Activated T-cell treated with anti-CD3 and anti-CD28 coated beads for 48 hours (primary cell): ENCODE results near the gene MTMR3.

Source experiments
- DNase-seq: peaks from one replicate; pipeline ENCODE4 v3.0.0-alpha.2; 2020; ENCODE audit warnings: low read depth

The MTMR3 gene

GRCh38 chr22:29870574-29870973, 12.4 kb upstream of the MTMR3 start:
- DNase-seq, result no peak

GRCh38 chr22:29871684-29872083, 11.3 kb upstream of the MTMR3 start:
- DNase-seq, result no peak

GRCh38 chr22:29872144-29872893, 10.7 kb upstream of the MTMR3 start:
- DNase-seq, result no peak

- no peak for DNase-seq
Measured at GRCh38 chr22:29872989-29873388, 10.0 kb upstream of the MTMR3 start.

- DNase-seq, result no peak
Measured at GRCh38 chr22:29873943-29874342, 9.0 kb upstream of the MTMR3 start.

GRCh38 chr22:29877620-29878019, 5.4 kb upstream of the MTMR3 start:
- no peak for DNase-seq

GRCh38 chr22:29879753-29880152, 3.2 kb upstream of the MTMR3 start:
- DNase-seq, result peak; percentile 11

GRCh38 chr22:29882716-29883044, 294 bp upstream of the MTMR3 start:
- no peak for DNase-seq

- no peak for DNase-seq
Measured at GRCh38 chr22:29883775-29884097, 762 bp downstream of the MTMR3 start.

- DNase-seq, result no peak
Measured at GRCh38 chr22:29885610-29886009, 2.6 kb downstream of the MTMR3 start.

- no peak for DNase-seq
Measured at GRCh38 chr22:29886596-29886995, 3.6 kb downstream of the MTMR3 start.

- DNase-seq, result no peak
Measured at GRCh38 chr22:29887358-29887757, 4.4 kb downstream of the MTMR3 start.

GRCh38 chr22:29890760-29891159, 7.8 kb downstream of the MTMR3 start:
- no peak for DNase-seq

GRCh38 chr22:29892315-29893156, 9.6 kb downstream of the MTMR3 start:
- DNase-seq, result no peak

GRCh38 chr22:29901354-29901753, 18.4 kb downstream of the MTMR3 start:
- no peak for DNase-seq

- no peak for DNase-seq
Measured at GRCh38 chr22:29903371-29903770, 20.4 kb downstream of the MTMR3 start.

GRCh38 chr22:29904020-29904419, 21.0 kb downstream of the MTMR3 start:
- DNase-seq, result no peak

- DNase-seq, result no peak
Measured at GRCh38 chr22:29907753-29908515, 25.0 kb downstream of the MTMR3 start.

GRCh38 chr22:29912141-29912540, 29.2 kb downstream of the MTMR3 start:
- DNase-seq, result no peak

- DNase-seq, result no peak
Measured at GRCh38 chr22:29912605-29913398, 29.8 kb downstream of the MTMR3 start.

- DNase-seq, result no peak
Measured at GRCh38 chr22:29914165-29914564, 31.2 kb downstream of the MTMR3 start.

GRCh38 chr22:29914991-29915533, 32.1 kb downstream of the MTMR3 start:
- DNase-seq, result no peak
